Psoas muscle (tissue), 8 donors: Measurements from ENCODE around the gene ZDHHC11B. TPM values are rescaled to one million over a fixed set of nuclear protein-coding genes. Genes with fewer than 3 reads are reported as not detected.
"Not testable (repeated sequence)": the region's sequence is repeated elsewhere in the genome, so short reads cannot be mapped to it uniquely, and the experiment has no call there.

Experiments used
- ATAC-seq, 4 donors: fragments of 200-7000 bp; cut with Tn5 transposase; one replicate each; pipeline ENCODE4 v1.9.1; 2020; ENCODE audit warnings: moderate library complexity in 3 of 4, mild to moderate bottlenecking in 2 of 4
- DNase-seq, 2 donors: peaks; one replicate each; pipeline ENCODE4 v3.0.0-alpha.2; 2020
- H3K27ac ChIP-seq: fragments of 200-600 bp; one replicate; pipeline ENCODE4 v1.8.0; 2022
- H3K27me3 ChIP-seq, 3 donors: fragments of 200-600 bp in 1 of 3; one replicate each; pipeline versions ENCODE4 v1.6.1 to v1.8.0; 2013 to 2022; ENCODE audit warnings: low read length in 2 of 3, mild to moderate bottlenecking in 2 of 3, moderate library complexity in 1 of 3; ENCODE audit not compliant: insufficient read depth in 3 of 3
- H3K36me3 ChIP-seq, 2 donors: fragments of 200-600 bp in 1 of 2; one replicate each; pipeline versions ENCODE4 v1.6.1 to v1.8.0; 2013 to 2022; ENCODE audit warnings: low read depth in 1 of 2, mild to moderate bottlenecking in 1 of 2, moderate library complexity in 1 of 2; ENCODE audit not compliant: insufficient read depth in 1 of 2
- H3K4me1 ChIP-seq: fragments of 200-600 bp; one replicate; pipeline ENCODE4 v1.8.0; 2022
- H3K4me3 ChIP-seq: fragments of 200-600 bp; one replicate; pipeline ENCODE4 v1.8.0; 2022; ENCODE audit warnings: mild to moderate bottlenecking
- H3K9me3 ChIP-seq: fragments of 200-600 bp; one replicate; pipeline ENCODE4 v1.8.0; 2022
- WGBS, 3 donors: extraction: QIAGEN DNeasy Blood & Tissue Kit; methylation state at CpG; one replicate each; pipeline versions ENCODE4 v1.1.6 to v1.1.7; 2013; 5-methylcytosine and 5-hydroxymethylcytosine counted together
- intact Hi-C, 2 donors: fragments of 100-400 bp; cut with DNase I; formaldehyde crosslinking; loops; one replicate each; pipeline versions ENCODE4 v1.11.0 to v1.14.2; 2022
- polyA plus RNA-seq, 3 donors: library from polyadenylated mRNA; stranded (reverse); fragments of 200-250 nt; gene quantifications; one replicate each; pipeline ENCODE4 v1.2.3, GENCODE V29; 2013
- total RNA-seq, 4 donors: library from RNA; stranded (reverse); fragmentation: NEBNext Ultra II Directional in 2 of 4; extraction: Animal tissue kit (Norgen Biotek cat#: 25700) in 2 of 4; gene quantifications; one replicate each; pipeline versions ENCODE4 v1.2.1 to v1.2.4, GENCODE V29; 2021 to 2023
- TF ChIP-seq, protein P1 (sequence below): fragments of 200-600 bp; IDR thresholded peaks from one replicate; pipeline ENCODE4 v1.8.0; 2022; ENCODE audit warnings: antibody characterized with exemption
- donor health status: healthy with polysubstance abuse.
- donor health status: DM: no; HTN: no; CAD: no; lungs with moderate emphysema.
- donor health status: Bipolar disorder and iron deficiency.
- donor health status: healthy.
- donor health status: DM: yes; HTN: yes; CAD: no.
- donor health status: DM: no; HTN: no; CAD: no.
- donor health status: DM: no; HTN: no; CAD: no.
- donor health status: DM: yes; HTN: yes; CAD: no.

Gene ZDHHC11B
- total and polyA plus RNA-seq, 7 donors = 0.38 to 7.4 (median 1.3) TPM

GRCh38 chr5:766666-767431 is 17.7 kb downstream of the ZDHHC11B start:
- 80 to 85% (median 82%) methylated on average over 32 of the region's 32 CpGs for WGBS, 3 donors
- TF ChIP-seq, protein P1, sequence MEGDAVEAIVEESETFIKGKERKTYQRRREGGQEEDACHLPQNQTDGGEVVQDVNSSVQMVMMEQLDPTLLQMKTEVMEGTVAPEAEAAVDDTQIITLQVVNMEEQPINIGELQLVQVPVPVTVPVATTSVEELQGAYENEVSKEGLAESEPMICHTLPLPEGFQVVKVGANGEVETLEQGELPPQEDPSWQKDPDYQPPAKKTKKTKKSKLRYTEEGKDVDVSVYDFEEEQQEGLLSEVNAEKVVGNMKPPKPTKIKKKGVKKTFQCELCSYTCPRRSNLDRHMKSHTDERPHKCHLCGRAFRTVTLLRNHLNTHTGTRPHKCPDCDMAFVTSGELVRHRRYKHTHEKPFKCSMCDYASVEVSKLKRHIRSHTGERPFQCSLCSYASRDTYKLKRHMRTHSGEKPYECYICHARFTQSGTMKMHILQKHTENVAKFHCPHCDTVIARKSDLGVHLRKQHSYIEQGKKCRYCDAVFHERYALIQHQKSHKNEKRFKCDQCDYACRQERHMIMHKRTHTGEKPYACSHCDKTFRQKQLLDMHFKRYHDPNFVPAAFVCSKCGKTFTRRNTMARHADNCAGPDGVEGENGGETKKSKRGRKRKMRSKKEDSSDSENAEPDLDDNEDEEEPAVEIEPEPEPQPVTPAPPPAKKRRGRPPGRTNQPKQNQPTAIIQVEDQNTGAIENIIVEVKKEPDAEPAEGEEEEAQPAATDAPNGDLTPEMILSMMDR = no peak
- intact Hi-C loops = loop anchor here in 1 of 2 donors (10.0 kb wide), 1 partner anchor 78 kb away; no protein-coding TSS in a partner anchor
- DNase-seq (no peak), ATAC-seq (no peak)
- no peaks in the 10 kb centered on the region for H3K4me1 ChIP-seq
- H3K27me3 ChIP-seq = no peaks in the 10 kb centered on the region
- H3K9me3 ChIP-seq = no peaks in the 10 kb centered on the region
- H3K27ac ChIP-seq = no peak overlapping the region
- no peak overlapping the region for H3K4me3 ChIP-seq
- peaks cover 0 to 26% of the 10 kb centered on the region in 2 donors for H3K36me3 ChIP-seq

- no peaks in the 10 kb centered on the region for H3K27me3 ChIP-seq
- H3K4me1 ChIP-seq = no peaks in the 10 kb centered on the region
- no peak for ATAC-seq
- no peak overlapping the region for H3K4me3 ChIP-seq
- WGBS, 3 donors = 91 to 92% (median 91%) methylated on average over 18 of the region's 18 CpGs
- TF ChIP-seq, protein P1 = no peak
- no peak overlapping the region for H3K27ac ChIP-seq
- H3K36me3 ChIP-seq = peaks cover 0 to 26% of the 10 kb centered on the region in 2 donors
- no peaks in the 10 kb centered on the region for H3K9me3 ChIP-seq
- peak in 1 of 2 donors; percentile 30 for DNase-seq
- intact Hi-C loops = loop anchor here in 1 of 2 donors (10.0 kb wide), 1 partner anchor 79 kb away; no protein-coding TSS in a partner anchor
Observed at GRCh38 chr5:765948-766631, 18.4 kb downstream of the ZDHHC11B start.

DNA sequence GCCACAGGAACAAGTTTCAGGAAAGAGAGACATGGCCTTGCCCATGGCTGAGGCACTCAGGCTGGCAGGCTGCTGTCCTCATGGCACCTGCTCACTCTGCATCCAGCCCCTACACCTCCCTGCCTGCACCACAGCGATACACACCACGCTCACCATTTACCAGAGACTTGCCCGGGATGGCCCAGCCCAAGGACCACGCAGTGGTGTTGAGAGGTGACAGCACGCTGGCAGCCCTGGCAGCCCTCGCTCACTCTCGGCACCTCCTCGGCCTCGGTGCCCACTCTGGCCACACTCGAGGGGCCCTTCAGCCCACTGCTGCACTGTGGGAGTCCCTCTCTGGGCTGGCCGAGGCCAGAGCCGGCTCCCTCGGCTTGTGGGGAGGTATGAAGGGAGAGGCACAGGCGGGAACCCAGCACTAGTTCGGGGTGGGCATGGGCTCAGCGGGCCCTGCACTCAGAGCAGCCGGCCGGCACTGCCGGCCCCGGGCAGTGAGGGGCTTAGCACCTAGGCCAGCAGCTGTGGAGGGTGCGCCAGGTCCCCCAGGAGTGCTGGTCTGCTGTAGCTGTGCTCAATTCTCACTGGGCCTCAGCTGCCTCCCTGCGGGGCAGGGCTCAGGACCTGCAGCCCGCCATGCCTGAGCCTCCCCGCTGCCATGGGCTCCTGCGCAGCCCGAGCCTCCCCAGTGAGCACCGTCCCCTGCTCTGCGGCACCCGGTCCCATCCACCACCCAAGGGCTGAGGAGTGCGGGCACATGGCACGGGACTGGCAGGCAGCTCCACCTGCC is 20.3 kb downstream of the ZDHHC11B start:
- DNase-seq = peak in 1 of 2 donors; percentile 36
- 94 to 96% (median 95%) methylated on average over 29 to 31 of the region's 31 CpGs for WGBS, 3 donors
- Histone ChIP-seq H3K36me3 (peaks cover 0 to 26% of the 10 kb centered on the region in 2 donors), H3K27ac (no peak overlapping the region), H3K4me1 (peaks cover 4% of the 10 kb centered on the region), H3K27me3 (no peaks in the 10 kb centered on the region), H3K4me3 (no peak overlapping the region), H3K9me3 (no peaks in the 10 kb centered on the region)
- intact Hi-C loops = loop anchor here in 1 of 2 donors (10.0 kb wide), 1 partner anchor 81 kb away; no protein-coding TSS in a partner anchor
- ATAC-seq = no peak
- TF ChIP-seq, protein P1 = no peak

GRCh38 chr5:763397-763796 is 21.1 kb downstream of the ZDHHC11B start:
- H3K27ac ChIP-seq = no peak overlapping the region
- TF ChIP-seq, protein P1 = no peak
- intact Hi-C loops = loop anchor here in 1 of 2 donors (10.0 kb wide), 1 partner anchor 81 kb away; no protein-coding TSS in a partner anchor
- H3K36me3 ChIP-seq = peaks cover 0 to 26% of the 10 kb centered on the region in 2 donors
- no peaks in the 10 kb centered on the region for H3K9me3 ChIP-seq
- peaks cover 12% of the 10 kb centered on the region for H3K4me1 ChIP-seq
- no peak for DNase-seq
- ATAC-seq = no peak
- no peak overlapping the region for H3K4me3 ChIP-seq
- no peaks in the 10 kb centered on the region for H3K27me3 ChIP-seq
- 83 to 90% (median 85%) methylated on average over 5 of the region's 5 CpGs for WGBS, 3 donors

DNA sequence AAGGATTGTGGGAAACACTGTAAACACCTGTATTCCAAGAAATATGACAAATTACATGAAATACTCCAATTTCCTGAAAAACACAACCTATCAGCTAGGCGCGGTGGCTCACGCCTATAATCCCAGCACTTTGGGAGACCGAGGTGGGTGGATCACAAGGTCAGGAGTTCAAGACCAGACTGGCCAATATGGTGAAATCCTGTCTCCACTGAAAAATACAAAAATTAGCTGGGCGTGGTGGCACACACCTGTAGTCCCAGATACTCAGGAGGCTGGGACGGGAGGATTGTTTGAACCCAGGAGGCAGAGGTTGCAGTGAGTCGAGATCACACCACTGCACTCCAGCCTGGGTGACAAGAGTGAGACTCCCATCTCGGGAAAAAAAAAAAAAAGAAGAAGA is 21.5 kb downstream of the ZDHHC11B start:
- peaks cover 16% of the 10 kb centered on the region for H3K4me1 ChIP-seq
- DNase-seq, H3K9me3 ChIP-seq, H3K27me3 ChIP-seq, H3K27ac ChIP-seq, ATAC-seq, H3K4me3 ChIP-seq: not testable (repeated sequence)
- peaks cover 0 to 26% of the 10 kb centered on the region in 2 donors for H3K36me3 ChIP-seq
- WGBS, 3 donors = 93 to 94% (median 94%) methylated on average over 8 of the region's 8 CpGs
- intact Hi-C loops = loop anchor here in 1 of 2 donors (10.0 kb wide), 1 partner anchor 82 kb away; no protein-coding TSS in a partner anchor
